Neural cell (in vitro differentiated cells): ENCODE measurements around the gene AMIGO3.

Experiments used
- EZH2 ChIP-seq: fragments of 200-600, 300-800 bp; shearing (Covaris generic), sonication (generic); IDR thresholded peaks from 2 replicates; pipeline ENCODE4 v1.6.1; 2014; ENCODE audit warnings: antibody characterized with exemption, low read length, borderline replicate concordance, mild to moderate bottlenecking; ENCODE audit not compliant: insufficient read depth, poor library complexity, severe bottlenecking
- POLR2AphosphoS5 ChIP-seq: IDR thresholded peaks from 2 replicates; pipeline ENCODE4 v1.6.1; 2012
- RAD21 ChIP-seq: fragments of 450-650 bp; conservative IDR thresholded peaks from 2 replicates; pipeline ENCODE4 v1.6.1; 2014; ENCODE audit warnings: antibody characterized with exemption, mild to moderate bottlenecking, moderate library complexity
- TF ChIP-seq, protein P1 (sequence below): fragments of 450-650 bp; IDR thresholded peaks from 2 replicates; pipeline ENCODE4 v1.5.1; 2014; ENCODE audit warnings: antibody characterized with exemption, mild to moderate bottlenecking, moderate library complexity; ENCODE audit not compliant: poor library complexity, severe bottlenecking

DNA sequence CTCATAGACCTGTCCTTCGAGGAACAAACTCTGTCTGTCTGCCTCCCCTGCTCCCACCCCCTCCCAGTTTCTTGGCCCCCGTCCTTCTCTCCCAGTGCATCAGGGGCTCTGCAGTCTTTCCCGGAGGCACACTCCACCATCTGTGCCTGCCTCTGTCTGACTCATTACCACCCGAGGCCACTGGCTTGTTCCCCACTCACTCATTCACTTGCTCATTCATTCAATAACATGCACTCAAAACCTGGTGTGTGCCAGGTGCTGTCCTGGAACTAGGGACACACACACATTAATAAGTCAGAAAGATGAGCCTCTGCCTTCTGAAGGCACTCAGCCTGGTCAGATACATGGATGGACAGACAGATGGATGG is 12.4 kb downstream of the AMIGO3 start:
- TF ChIP-seq POLR2AphosphoS5 (no peak), EZH2 (no peak), RAD21 (no peak)
- TF ChIP-seq, protein P1, sequence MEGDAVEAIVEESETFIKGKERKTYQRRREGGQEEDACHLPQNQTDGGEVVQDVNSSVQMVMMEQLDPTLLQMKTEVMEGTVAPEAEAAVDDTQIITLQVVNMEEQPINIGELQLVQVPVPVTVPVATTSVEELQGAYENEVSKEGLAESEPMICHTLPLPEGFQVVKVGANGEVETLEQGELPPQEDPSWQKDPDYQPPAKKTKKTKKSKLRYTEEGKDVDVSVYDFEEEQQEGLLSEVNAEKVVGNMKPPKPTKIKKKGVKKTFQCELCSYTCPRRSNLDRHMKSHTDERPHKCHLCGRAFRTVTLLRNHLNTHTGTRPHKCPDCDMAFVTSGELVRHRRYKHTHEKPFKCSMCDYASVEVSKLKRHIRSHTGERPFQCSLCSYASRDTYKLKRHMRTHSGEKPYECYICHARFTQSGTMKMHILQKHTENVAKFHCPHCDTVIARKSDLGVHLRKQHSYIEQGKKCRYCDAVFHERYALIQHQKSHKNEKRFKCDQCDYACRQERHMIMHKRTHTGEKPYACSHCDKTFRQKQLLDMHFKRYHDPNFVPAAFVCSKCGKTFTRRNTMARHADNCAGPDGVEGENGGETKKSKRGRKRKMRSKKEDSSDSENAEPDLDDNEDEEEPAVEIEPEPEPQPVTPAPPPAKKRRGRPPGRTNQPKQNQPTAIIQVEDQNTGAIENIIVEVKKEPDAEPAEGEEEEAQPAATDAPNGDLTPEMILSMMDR, result no peak
